ENCODE data around the gene ARL4D. TPM values are rescaled to one million over a fixed set of nuclear protein-coding genes. Genes with fewer than 3 reads are reported as not detected.

The ARL4D gene
- total and polyA plus RNA-seq, 2 experiments from 2014 or later, result 23.0 to 49.4 TPM

DNA sequence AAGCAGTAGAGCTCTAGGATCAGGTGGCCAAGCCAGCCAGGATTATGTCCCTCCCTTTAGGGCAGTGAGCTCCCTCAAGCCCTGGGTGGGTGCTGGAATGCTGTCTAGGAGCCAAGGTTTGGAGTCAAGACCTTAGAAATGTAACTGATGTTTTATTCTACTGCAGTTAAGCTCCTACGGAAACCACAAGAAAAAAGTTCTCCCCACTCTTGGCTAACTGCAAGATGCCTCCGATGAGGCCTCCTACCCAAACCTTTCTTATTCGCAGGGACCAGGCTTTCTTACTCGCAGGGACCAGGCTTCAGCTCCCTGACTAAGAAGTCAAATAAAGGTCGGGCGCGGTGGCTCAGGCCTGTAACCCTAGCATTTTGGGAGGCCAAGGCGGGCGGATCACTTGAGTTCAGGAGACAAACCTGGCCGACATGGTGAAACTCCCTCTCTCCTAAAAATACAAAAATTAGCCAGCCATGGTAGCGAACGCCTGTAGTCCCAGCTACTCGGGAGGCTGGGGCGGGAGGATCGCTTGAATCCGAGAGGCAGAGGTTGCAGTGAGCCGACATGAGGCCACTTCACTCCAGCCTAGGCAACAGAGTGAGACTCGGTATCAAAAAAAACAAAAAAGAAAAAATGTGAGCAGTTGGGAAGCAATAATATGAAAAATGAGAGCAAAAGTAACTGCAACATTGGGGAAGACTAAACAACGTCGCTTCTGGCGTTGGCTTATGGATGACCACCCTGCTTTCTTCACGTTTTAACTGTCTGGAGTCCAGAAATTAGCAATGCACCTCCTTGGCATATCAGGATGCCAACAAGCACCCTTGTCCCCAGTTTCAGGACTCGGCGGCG is 31.7 kb upstream of the ARL4D start:
- Histone ChIP-seq H3K36me3 (ENCODE audit: low read depth) (no peaks in the 10 kb centered on the region), H3K27me3 (replicated peaks; ENCODE audit: insufficient read depth) (no peaks in the 10 kb centered on the region), H3K79me2 (ENCODE audit: insufficient read depth) (no peaks in the 10 kb centered on the region), H3K9me2 (ENCODE audit: insufficient read depth) (no peaks in the 10 kb centered on the region), H3K9me3 (ENCODE audit: low read depth) (no peaks in the 10 kb centered on the region), H3K27ac (peak overlapping the region; percentile 96), H4K20me1 (ENCODE audit: insufficient read depth) (no peaks in the 10 kb centered on the region), H3K9ac (peak overlapping the region; percentile 85), H2AFZ (no peak overlapping the region), H3K4me3 (peak overlapping the region; percentile 43; the same call in 1 of the 2 replicates), H3K4me1 (ENCODE audit: insufficient read depth) (peaks cover 12% of the 10 kb centered on the region), H3F3A (ENCODE audit: insufficient read depth) (peaks cover 29% of the 10 kb centered on the region), H3K4me2 (ENCODE audit: unreplicated experiment) (peak overlapping the region; percentile 51)
- TF ChIP-seq EZH2 (IDR thresholded peaks at IDR 0.05; ENCODE audit: insufficient read depth, poor library complexity, severe bottlenecking) (no peak), EZH2phosphoT487 (IDR thresholded peaks at IDR 0.05; ENCODE audit: insufficient read depth, low read depth) (no peak)
- in situ Hi-C loops (cut with MboI), result no loop called here
- 92% methylated on average over 25 of the region's 25 CpGs for WGBS, 2 experiments (ENCODE audit: low coverage in 1 of 2, low lambda C conversion rate in 2 of 2, missing lambda C conversion rate in 2 of 2)
- peak; percentile 13 for DNase-seq

DNA sequence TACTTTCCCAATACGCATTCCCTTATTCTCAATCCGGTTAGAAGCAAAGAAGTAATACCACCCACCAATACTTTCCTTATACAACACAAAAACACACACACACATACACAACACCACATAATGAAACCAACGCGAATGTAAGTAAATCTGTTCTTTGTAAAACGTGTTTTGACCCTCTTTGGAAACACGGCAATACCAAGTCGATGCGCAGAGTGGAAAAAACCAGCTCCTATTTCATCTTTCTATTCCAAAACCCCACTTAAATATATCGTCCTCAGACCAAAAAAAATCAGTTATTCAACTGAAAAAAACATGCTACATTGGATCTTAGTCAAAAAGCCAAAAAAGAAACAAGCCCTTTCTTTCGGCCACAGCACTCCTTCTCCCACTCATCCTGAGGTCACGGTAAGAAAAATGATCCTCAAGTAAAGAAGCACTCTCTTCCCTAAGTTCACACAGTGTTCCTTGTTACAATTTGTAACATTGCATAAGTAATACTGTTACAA is 31.0 kb upstream of the ARL4D start:
- no peaks in the 10 kb centered on the region for H3K27me3 ChIP-seq (replicated peaks; ENCODE audit: insufficient read depth)
- H3K9me2 ChIP-seq (ENCODE audit: insufficient read depth), result no peaks in the 10 kb centered on the region
- peak; percentile 93 for DNase-seq
- H3K4me3 ChIP-seq, result peak overlapping the region; percentile 68
- in situ Hi-C loops (cut with MboI), result no loop called here
- no peaks in the 10 kb centered on the region for H4K20me1 ChIP-seq (ENCODE audit: insufficient read depth)
- peak overlapping the region; percentile 82 for H2AFZ ChIP-seq
- peak overlapping the region; percentile 85 for H3K9ac ChIP-seq
- H3F3A ChIP-seq (ENCODE audit: insufficient read depth), result peaks cover 29% of the 10 kb centered on the region
- H3K79me2 ChIP-seq (ENCODE audit: insufficient read depth), result no peaks in the 10 kb centered on the region
- H3K27ac ChIP-seq, result peak overlapping the region; percentile 96
- H3K4me2 ChIP-seq (ENCODE audit: unreplicated experiment), result peak overlapping the region; percentile 92
- no peaks in the 10 kb centered on the region for H3K9me3 ChIP-seq (ENCODE audit: low read depth)
- H3K36me3 ChIP-seq (ENCODE audit: low read depth), result no peaks in the 10 kb centered on the region
- no peak for TF ChIP-seq EZH2phosphoT487 (IDR thresholded peaks at IDR 0.05; ENCODE audit: insufficient read depth, low read depth)
- WGBS, 2 experiments (ENCODE audit: low coverage in 1 of 2, low lambda C conversion rate in 2 of 2, missing lambda C conversion rate in 2 of 2), result 14% methylated on average over 11 of the region's 11 CpGs
- H3K4me1 ChIP-seq (ENCODE audit: insufficient read depth), result peaks cover 12% of the 10 kb centered on the region

DNA sequence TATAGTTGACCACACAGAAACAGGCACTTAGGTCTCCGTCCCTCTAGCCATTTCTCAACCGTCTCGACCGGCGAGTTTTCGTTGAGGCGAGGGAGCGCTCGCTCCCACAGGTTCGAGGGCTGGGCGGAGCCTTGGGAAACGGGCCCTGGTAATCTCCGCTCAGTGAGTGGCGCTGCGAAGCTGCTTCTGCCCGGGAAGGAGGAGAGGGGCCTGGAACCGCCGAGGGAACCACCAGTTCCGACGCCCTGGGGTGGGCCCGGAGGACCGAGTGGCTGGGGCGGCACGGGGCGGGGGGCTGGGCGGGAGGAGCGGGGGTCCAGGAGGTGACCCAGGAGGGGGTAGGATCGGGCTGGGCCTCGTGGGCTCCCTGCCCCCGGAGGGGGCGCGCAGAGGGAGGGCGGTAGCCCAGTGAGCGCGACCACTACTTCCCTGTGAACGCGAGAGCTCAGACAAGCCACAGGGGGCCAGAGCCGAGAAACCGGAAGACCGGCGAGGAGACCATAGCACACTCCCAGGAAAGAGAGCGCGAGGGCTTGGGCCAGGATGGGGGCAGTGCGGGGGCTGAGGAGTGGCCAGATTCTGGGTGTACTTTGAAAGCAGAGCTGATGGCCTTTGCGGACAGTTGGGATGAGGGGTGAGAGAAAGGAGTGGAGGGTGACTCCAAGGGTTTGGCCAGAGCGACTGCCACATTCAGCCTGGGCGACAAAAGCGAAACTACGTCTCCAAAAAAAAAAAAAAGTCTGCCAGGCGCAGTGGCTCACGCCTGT is 29.9 kb upstream of the ARL4D start:
- Histone ChIP-seq H3K9me2 (ENCODE audit: insufficient read depth) (no peaks in the 10 kb centered on the region), H3K4me1 (ENCODE audit: insufficient read depth) (peaks cover 12% of the 10 kb centered on the region), H3F3A (ENCODE audit: insufficient read depth) (peaks cover 29% of the 10 kb centered on the region), H3K27me3 (replicated peaks; ENCODE audit: insufficient read depth) (no peaks in the 10 kb centered on the region), H3K9me3 (ENCODE audit: low read depth) (no peaks in the 10 kb centered on the region), H4K20me1 (ENCODE audit: insufficient read depth) (no peaks in the 10 kb centered on the region), H2AFZ (peak overlapping the region; percentile 82), H3K27ac (peak overlapping the region; percentile 96), H3K4me2 (ENCODE audit: unreplicated experiment) (peak overlapping the region; percentile 92), H3K36me3 (ENCODE audit: low read depth) (no peaks in the 10 kb centered on the region), H3K4me3 (peak overlapping the region; percentile 68), H3K79me2 (ENCODE audit: insufficient read depth) (no peaks in the 10 kb centered on the region), H3K9ac (peak overlapping the region; percentile 85)
- WGBS, 2 experiments (ENCODE audit: low coverage in 1 of 2, low lambda C conversion rate in 2 of 2, missing lambda C conversion rate in 2 of 2), result 1 to 2% methylated on average over 28 to 51 of the region's 51 CpGs
- peak; percentile 90 for DNase-seq
- in situ Hi-C loops (cut with MboI), result no loop called here
- TF ChIP-seq EZH2 (IDR thresholded peaks at IDR 0.05; ENCODE audit: insufficient read depth, poor library complexity, severe bottlenecking), result no peak
- TF ChIP-seq EZH2phosphoT487 (IDR thresholded peaks at IDR 0.05; ENCODE audit: insufficient read depth, low read depth), result no peak

DNA sequence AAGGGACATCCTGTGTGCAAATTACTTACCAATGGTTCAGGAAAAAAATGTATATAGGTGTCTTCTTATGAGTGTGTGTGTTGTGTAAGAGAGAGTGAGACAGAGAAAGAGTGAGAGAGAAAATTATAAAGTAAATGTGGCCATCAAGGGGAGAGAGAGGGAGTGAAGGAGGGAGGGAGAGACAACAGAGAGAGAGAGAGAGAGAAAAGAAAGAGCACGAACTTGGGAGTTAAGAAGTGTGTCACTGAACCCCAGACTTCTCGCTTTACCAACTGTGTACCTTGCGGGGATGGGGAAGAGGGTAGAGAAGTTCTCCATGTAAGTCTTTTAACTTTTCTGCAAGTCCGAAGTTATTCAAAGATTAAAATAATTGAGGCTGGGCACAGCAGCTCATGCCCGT is 28.8 kb upstream of the ARL4D start:
- no peaks in the 10 kb centered on the region for H3K27me3 ChIP-seq (replicated peaks; ENCODE audit: insufficient read depth)
- peak overlapping the region; percentile 96 for H3K27ac ChIP-seq
- H3K4me3 ChIP-seq, result peak overlapping the region; percentile 68
- H3K4me2 ChIP-seq (ENCODE audit: unreplicated experiment), result peak overlapping the region; percentile 92
- no peak for TF ChIP-seq EZH2 (IDR thresholded peaks at IDR 0.05; ENCODE audit: insufficient read depth, poor library complexity, severe bottlenecking)
- TF ChIP-seq EZH2phosphoT487 (IDR thresholded peaks at IDR 0.05; ENCODE audit: insufficient read depth, low read depth), result no peak
- WGBS, 2 experiments (ENCODE audit: low coverage in 1 of 2, low lambda C conversion rate in 2 of 2, missing lambda C conversion rate in 2 of 2), result 91% methylated on average over 5 of the region's 5 CpGs
- H3K9ac ChIP-seq, result peak overlapping the region; percentile 85
- peaks cover 12% of the 10 kb centered on the region for H3K4me1 ChIP-seq (ENCODE audit: insufficient read depth)
- no peaks in the 10 kb centered on the region for H4K20me1 ChIP-seq (ENCODE audit: insufficient read depth)
- peaks cover 29% of the 10 kb centered on the region for H3F3A ChIP-seq (ENCODE audit: insufficient read depth)
- H3K9me2 ChIP-seq (ENCODE audit: insufficient read depth), result no peaks in the 10 kb centered on the region
- H2AFZ ChIP-seq, result peak overlapping the region; percentile 82
- no peaks in the 10 kb centered on the region for H3K79me2 ChIP-seq (ENCODE audit: insufficient read depth)
- in situ Hi-C loops (cut with MboI), result no loop called here
- DNase-seq, result no peak
- no peaks in the 10 kb centered on the region for H3K36me3 ChIP-seq (ENCODE audit: low read depth)
- no peaks in the 10 kb centered on the region for H3K9me3 ChIP-seq (ENCODE audit: low read depth)
